Measurements from ENCODE around the gene HSD11B2. TPM values are rescaled to one million over a fixed set of nuclear protein-coding genes. Genes with fewer than 3 reads are reported as not detected.

The HSD11B2 gene
- total RNA-seq, 1 experiment from 2014 or later: 33.5 TPM

DNA sequence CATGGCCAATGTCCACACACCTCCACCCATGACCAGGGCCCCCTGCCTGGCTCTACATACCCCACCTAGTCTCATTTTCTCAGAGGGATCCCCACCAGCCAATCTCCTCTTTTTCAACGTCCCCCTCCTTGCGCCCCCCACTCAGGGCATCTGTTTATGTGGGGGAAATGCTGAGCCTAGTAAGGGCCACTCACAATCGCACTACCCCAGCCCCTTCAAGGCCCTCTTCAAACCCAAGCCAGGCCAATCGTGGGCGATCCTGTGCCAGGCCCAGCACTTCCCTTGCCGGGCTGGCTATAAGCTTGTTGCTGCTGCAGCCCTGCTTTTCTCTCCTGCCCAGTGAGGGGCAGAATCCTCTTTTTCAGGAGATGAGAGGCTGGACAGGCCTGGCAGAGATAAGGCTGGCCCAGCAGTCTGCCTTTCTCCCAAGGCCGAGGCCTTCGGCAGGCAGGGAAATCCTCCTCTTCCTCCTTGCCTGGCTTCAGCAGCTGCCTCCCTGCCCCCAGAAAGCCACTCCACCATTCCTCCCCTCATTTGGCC lies 16.1 kb downstream of the HSD11B2 start:
- Mint-ChIP-seq H3K36me3 (ENCODE audit: insufficient read depth in 1 of 3, low read depth in 3 of 3) (peaks cover 0 to 24% (median 11%) of the 10 kb centered on the region in 3 experiments; a peak in 6 of 7 replicates), H3K27ac (peak overlapping the region in 1 of 3 experiments; percentile 65; a peak in 2 of 7 replicates), H3K9me3 (no peaks in the 10 kb centered on the region), H3K4me3 (no peak overlapping the region), H3K27me3 (ENCODE audit: low read depth) (no peaks in the 10 kb centered on the region), H3K4me1 (peaks cover 11% of the 10 kb centered on the region in 2 experiments)
- H3K23ac ChIP-seq (ENCODE audit: insufficient read length, low read depth, low read length): no peak overlapping the region
- no CpG with 5 or more reads among the region's 8 CpGs for WGBS (ENCODE audit: extremely low coverage, insufficient read length, low lambda C conversion rate)
- no peaks in the 10 kb centered on the region for H3K79me1 ChIP-seq (ENCODE audit: insufficient read depth, low read depth, low read length, poor library complexity, severe bottlenecking)
- no peak overlapping the region for H4K5ac ChIP-seq (ENCODE audit: insufficient read length, low read depth, low read length)
- H3T11ph ChIP-seq (ENCODE audit: low read length): no peak overlapping the region
- H3K4me1 ChIP-seq (ENCODE audit: insufficient read depth, low read length): no peaks in the 10 kb centered on the region
- no peaks in the 10 kb centered on the region for H3K79me2 ChIP-seq (ENCODE audit: insufficient read depth, low read length)
- no peak overlapping the region for H3K14ac ChIP-seq (ENCODE audit: insufficient read depth, low read length)
- no peak overlapping the region for H3K56ac ChIP-seq (ENCODE audit: insufficient read length, low read depth, low read length)
- no peak overlapping the region for H2BK20ac ChIP-seq (ENCODE audit: low read depth, low read length, poor library complexity, severe bottlenecking)
- no peaks in the 10 kb centered on the region for H3K27me3 ChIP-seq (ENCODE audit: insufficient read depth, low read length)
- no peak overlapping the region for H4K8ac ChIP-seq (replicated peaks; ENCODE audit: insufficient read length, low read depth, low read length)
- H2BK15ac ChIP-seq (ENCODE audit: low read depth, low read length): no peak overlapping the region
- H2BK5ac ChIP-seq (ENCODE audit: insufficient read length, low read length): no peak overlapping the region
- H3K9me3 ChIP-seq (ENCODE audit: control insufficient read depth, low read depth, low read length): no peaks in the 10 kb centered on the region
- no peak overlapping the region for H3K9ac ChIP-seq (ENCODE audit: extremely low read depth, insufficient read length, low read length)
- H4K91ac ChIP-seq (ENCODE audit: insufficient read length, low read depth, low read length): no peak overlapping the region
- no peak overlapping the region for H2AK5ac ChIP-seq (ENCODE audit: insufficient read length, low read length)
- no peak overlapping the region for H3K27ac ChIP-seq (ENCODE audit: insufficient read length, low read depth, low read length)
- H4K20me1 ChIP-seq (ENCODE audit: control insufficient read depth, insufficient read depth, insufficient read length): no peaks in the 10 kb centered on the region
- no peaks in the 10 kb centered on the region for H3K23me2 ChIP-seq (ENCODE audit: insufficient read length, low read depth, low read length, poor library complexity, severe bottlenecking)
- TF ChIP-seq, protein P1, sequence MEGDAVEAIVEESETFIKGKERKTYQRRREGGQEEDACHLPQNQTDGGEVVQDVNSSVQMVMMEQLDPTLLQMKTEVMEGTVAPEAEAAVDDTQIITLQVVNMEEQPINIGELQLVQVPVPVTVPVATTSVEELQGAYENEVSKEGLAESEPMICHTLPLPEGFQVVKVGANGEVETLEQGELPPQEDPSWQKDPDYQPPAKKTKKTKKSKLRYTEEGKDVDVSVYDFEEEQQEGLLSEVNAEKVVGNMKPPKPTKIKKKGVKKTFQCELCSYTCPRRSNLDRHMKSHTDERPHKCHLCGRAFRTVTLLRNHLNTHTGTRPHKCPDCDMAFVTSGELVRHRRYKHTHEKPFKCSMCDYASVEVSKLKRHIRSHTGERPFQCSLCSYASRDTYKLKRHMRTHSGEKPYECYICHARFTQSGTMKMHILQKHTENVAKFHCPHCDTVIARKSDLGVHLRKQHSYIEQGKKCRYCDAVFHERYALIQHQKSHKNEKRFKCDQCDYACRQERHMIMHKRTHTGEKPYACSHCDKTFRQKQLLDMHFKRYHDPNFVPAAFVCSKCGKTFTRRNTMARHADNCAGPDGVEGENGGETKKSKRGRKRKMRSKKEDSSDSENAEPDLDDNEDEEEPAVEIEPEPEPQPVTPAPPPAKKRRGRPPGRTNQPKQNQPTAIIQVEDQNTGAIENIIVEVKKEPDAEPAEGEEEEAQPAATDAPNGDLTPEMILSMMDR (conservative IDR thresholded peaks at IDR 0.05): no peak
- no peak overlapping the region for H2BK120ac ChIP-seq (ENCODE audit: low read depth, low read length, poor library complexity, severe bottlenecking)
- H3K4ac ChIP-seq (ENCODE audit: low read depth, low read length): no peak overlapping the region
- H3K4me2 ChIP-seq (ENCODE audit: insufficient read depth, insufficient read length, low read length): no peak overlapping the region
- no peak for DNase-seq
- H3K18ac ChIP-seq (ENCODE audit: insufficient read length, low read depth, low read length): no peak overlapping the region
- H2BK12ac ChIP-seq (ENCODE audit: insufficient read length, low read depth, low read length): no peak overlapping the region
- H2AFZ ChIP-seq (ENCODE audit: low read length): no peak overlapping the region

All from H9 (cell line).